Heart left ventricle (tissue), 16 donors: ENCODE measurements around the gene C2orf78. TPM values are rescaled to one million over a fixed set of nuclear protein-coding genes. Genes with fewer than 3 reads are reported as not detected.

ENCODE experiments used
- ATAC-seq, 4 donors: fragments of 200-7000 bp; cut with Tn5 transposase; one replicate each; pipeline ENCODE4 v1.9.1; 2020 to 2022; ENCODE audit warnings: moderate library complexity in 4 of 4, mild to moderate bottlenecking in 3 of 4, moderate number of reproducible peaks in 1 of 4
- DNase-seq, 5 donors: peaks; one replicate each; pipeline ENCODE4 v3.0.0-alpha.2; 2020
- H3K27ac ChIP-seq, 12 donors: fragments of 200-600 bp; sonication (generic) in 4 of 12; one replicate each; pipeline versions ENCODE4 v1.5.0 to v1.8.0; 2016 to 2022; ENCODE audit warnings: mild to moderate bottlenecking in 2 of 12
- H3K27me3 ChIP-seq, 9 donors: fragments of 200-600 bp; sonication (generic) in 2 of 9; one replicate each; pipeline versions ENCODE4 v1.5.1 to v1.8.0; 2016 to 2022; ENCODE audit warnings: mild to moderate bottlenecking in 3 of 9
- H3K36me3 ChIP-seq, 9 donors: fragments of 200-600 bp; sonication (generic) in 2 of 9; one replicate each; pipeline versions ENCODE4 v1.5.0 to v1.8.0; 2018 to 2022; ENCODE audit warnings: mild to moderate bottlenecking in 2 of 9
- H3K4me1 ChIP-seq, 12 donors: fragments of 200-600 bp; sonication (generic) in 4 of 12; one replicate each; pipeline versions ENCODE4 v1.5.0 to v1.8.0; 2016 to 2022; ENCODE audit warnings: mild to moderate bottlenecking in 3 of 12
- H3K4me3 ChIP-seq, 12 donors: fragments of 200-600 bp; sonication (generic) in 4 of 12; one replicate each; pipeline versions ENCODE4 v1.5.0 to v1.8.0; 2017 to 2022; ENCODE audit warnings: mild to moderate bottlenecking in 9 of 12, moderate library complexity in 4 of 12
- H3K9me3 ChIP-seq, 12 donors: fragments of 200-600 bp; sonication (generic) in 4 of 12; one replicate each; pipeline versions ENCODE4 v1.5.0 to v1.8.0; 2016 to 2022; ENCODE audit warnings: mild to moderate bottlenecking in 1 of 12
- CTCF ChIP-seq, 12 donors: fragments of 200-600 bp; sonication (generic) in 4 of 12; IDR thresholded peaks; one replicate each; pipeline versions ENCODE4 v1.5.0 to v1.8.0; 2018 to 2022; ENCODE audit warnings: antibody characterized with exemption in 12 of 12, mild to moderate bottlenecking in 5 of 12
- POLR2A ChIP-seq, 2 donors: fragments of 450-650 bp; IDR thresholded peaks; one replicate each; pipeline ENCODE4 v1.6.1; 2017; ENCODE audit warnings: antibody characterized with exemption in 2 of 2, mild to moderate bottlenecking in 2 of 2, moderate library complexity in 2 of 2
- WGBS, 4 donors: extraction: QIAGEN DNeasy Blood & Tissue Kit in 2 of 4; methylation state at CpG; one replicate each; pipeline versions ENCODE4 v1.1.5 to v1.1.7; 2013 to 2018; 5-methylcytosine and 5-hydroxymethylcytosine counted together
- intact Hi-C, 10 donors: fragments of 100-400 bp; cut with DNase I; formaldehyde crosslinking; loops; one replicate each; pipeline versions ENCODE4 v1.11.1 to v1.14.2; 2022
- polyA plus RNA-seq, 2 donors: library from polyadenylated mRNA; stranded (reverse); fragments of 200-250 nt; gene quantifications; one replicate each; pipeline ENCODE4 v1.2.3, GENCODE V29; 2013
- total RNA-seq, 9 donors: library from RNA; depleted of rRNA in 2 of 9; stranded (reverse); fragments of >200 nt in 2 of 9; fragmentation: NEBNext Ultra II Directional in 3 of 9; extraction: Animal tissue kit (Norgen Biotek cat#: 25700) in 3 of 9; gene quantifications; one replicate each; pipeline versions ENCODE4 v1.1.0 to v1.2.4, GENCODE V29; 2016 to 2023
- donor health status: ischemic (EF 13 %, LVEDD 7.1; RV severe dilation, severe dysfunction).
- donor health status: healthy with polysubstance abuse.
- donor health status: DM: no; HTN: yes; CAD: no.
- donor health status: DM: no; HTN: no; CAD: no.
- donor health status: ischemic (EF 25% LVEDD 6.9; RV normal size, moderate dysfunction).
- donor health status: ischemic (EF 25% LVEDD 5.7; RV mildly dilated, moderate dysfunction).
- donor health status: healthy.
- donor health status: DM: yes; HTN: yes; CAD: no.
- donor health status: ischemic (EF 35%, LVEDD 5.7; RV mildly dilated, moderate dysfunction).
- donor health status: nonischemic (EF 11% LVEDD 7.7; RV severe dilation, severe dysfunction).
- donor health status: DM: yes; HTN: yes; CAD: no.
- donor health status: PGD.
- donor health status: ischemic (EF 29% LVEDD 5.4; RV normal size, mild dysfunction).
- donor health status: nonischemic (EF 23%, LVEDD 6.1; RV moderate dilation, normal function).

C2orf78 gene
- total and polyA plus RNA-seq, 11 donors = not detected

- TF ChIP-seq POLR2A (IDR thresholded peaks at IDR 0.05) (no peak), CTCF (IDR thresholded peaks at IDR 0.05) (no peak)
- Histone ChIP-seq H3K4me3 (peak overlapping the region in 11 of 12 donors; percentile 71 to 97 (median 91)), H3K27me3 (no peaks in the 10 kb centered on the region), H3K4me1 (peaks cover 0 to 37% (median 15%) of the 10 kb centered on the region in 12 donors), H3K9me3 (no peaks in the 10 kb centered on the region), H3K36me3 (peaks cover 0 to 22% (median 17%) of the 10 kb centered on the region in 9 donors), H3K27ac (peak overlapping the region in 9 of 12 donors; percentile 57 to 99 (median 95))
- DNase-seq = no peak
- intact Hi-C loops = loop anchor here in 4 of 10 donors (10.0 kb wide), 7 partner anchors 157 to 757 kb away; partner anchors contain the start of genes TET3 (in 4 of the 4) and BOLA3 (in 2 of the 4)
- ATAC-seq = no peak
- WGBS, 4 donors = 74 to 79% (median 77%) methylated on average over 9 of the region's 9 CpGs
Observed at GRCh38 chr2:73827660-73828388, 43.8 kb downstream of the C2orf78 start.

- TF ChIP-seq POLR2A (IDR thresholded peaks at IDR 0.05) (no peak), CTCF (IDR thresholded peaks at IDR 0.05) (no peak)
Observed at GRCh38 chr2:73828389-73828817, 44.4 kb downstream of the C2orf78 start.

GRCh38 chr2:73828818-73829570 is 45.0 kb downstream of the C2orf78 start, which contains the start of gene STAMBP:
TSS of gene STAMBP (plus strand) at chr2:73828961. CDS start at chr2:73830857, 1,896 bp downstream.
- Histone ChIP-seq H3K27me3 (no peaks in the 10 kb centered on the region), H3K4me1 (peaks cover 0 to 40% (median 17%) of the 10 kb centered on the region in 12 donors), H3K4me3 (peak within 1 kb of the TSS; percentile 68 to 97 (median 86)), H3K36me3 (peaks cover 0 to 33% (median 28%) of the 10 kb centered on the region in 9 donors), H3K9me3 (no peaks in the 10 kb centered on the region), H3K27ac (peak within 1 kb of the TSS; percentile 88 to 99 (median 95))
- DNase-seq (peak; percentile 97), ATAC-seq (peak; percentile 98 to 99 (median 98))
- TF ChIP-seq CTCF (IDR thresholded peaks at IDR 0.05) (no peak), POLR2A (IDR thresholded peaks at IDR 0.05) (peak; percentile 52 to 75)
- intact Hi-C loops = loop anchor here in 4 of 10 donors (1.0 to 10.0 kb wide), 8 partner anchors 156 to 756 kb away; partner anchors contain the start of genes TET3 (in 4 of the 4) and BOLA3 (in 2 of the 4)
- WGBS, 4 donors = 0% methylated on average over 37 to 48 of the region's 48 CpGs

More at GRCh38 chr2:73828389-73828817, 44.4 kb downstream of the C2orf78 start:
- no peak for ATAC-seq
- Histone ChIP-seq H3K36me3 (peaks cover 0 to 28% (median 23%) of the 10 kb centered on the region in 9 donors), H3K4me3 (peak overlapping the region in 11 of 12 donors; percentile 71 to 97 (median 91)), H3K4me1 (peaks cover 0 to 40% (median 17%) of the 10 kb centered on the region in 12 donors), H3K27me3 (no peaks in the 10 kb centered on the region), H3K9me3 (no peaks in the 10 kb centered on the region), H3K27ac (peak overlapping the region in 11 of 12 donors; percentile 57 to 99 (median 95))
- 55 to 62% (median 62%) methylated on average over 4 of the region's 4 CpGs for WGBS, 4 donors
- intact Hi-C loops = loop anchor here in 4 of 10 donors (10.0 kb wide), 7 partner anchors 156 to 756 kb away; partner anchors contain the start of genes TET3 (in 4 of the 4) and BOLA3 (in 2 of the 4)
- DNase-seq = no peak
